BLaER1 treated with 17β-estradiol and CSF1 and Interleukin-3, amounts not matched to agents 10 nM and 100 nM (cell line): ENCODE results near the gene SNF8.
A peak's percentile ranks its signal among the peaks of the same experiment; 100 is the strongest.

Experiments used
- H3K27ac ChIP-seq, 11 experiments: shearing (Covaris generic); formaldehyde crosslinking; 2 replicates each; pipeline ENCODE4 v1.8.1; 2022
- H3K27me3 ChIP-seq, 11 experiments: shearing (Covaris generic); formaldehyde crosslinking; 2 replicates each; pipeline ENCODE4 v1.8.1; 2022
- H3K36me3 ChIP-seq, 11 experiments: shearing (Covaris generic); formaldehyde crosslinking; 2 replicates each; pipeline ENCODE4 v1.8.1; 2022
- H3K4me1 ChIP-seq, 10 experiments: shearing (Covaris generic); formaldehyde crosslinking; 2 replicates each; pipeline ENCODE4 v1.8.1; 2022
- H3K4me2 ChIP-seq, 11 experiments: shearing (Covaris generic); formaldehyde crosslinking; 2 replicates each; pipeline ENCODE4 v1.8.1; 2022
- H3K4me3 ChIP-seq, 10 experiments: shearing (Covaris generic); formaldehyde crosslinking; 2 replicates each; pipeline ENCODE4 v1.8.1; 2022
- H3K9ac ChIP-seq, 11 experiments: shearing (Covaris generic); formaldehyde crosslinking; 2 replicates each; pipeline ENCODE4 v1.8.1; 2022
- H3K9me3 ChIP-seq, 11 experiments: shearing (Covaris generic); formaldehyde crosslinking; replicated peaks in 1 of 11; 2 replicates each; pipeline ENCODE4 v1.8.1; 2022
- H4K20me1 ChIP-seq, 11 experiments: shearing (Covaris generic); formaldehyde crosslinking; 2 replicates each; pipeline ENCODE4 v1.8.1; 2022
- Cebpa-rat ChIP-seq, 11 experiments: shearing (Covaris generic); IDR thresholded peaks; 2 replicates each; pipeline ENCODE4 v1.8.1; 2022

The SNF8 gene

DNA sequence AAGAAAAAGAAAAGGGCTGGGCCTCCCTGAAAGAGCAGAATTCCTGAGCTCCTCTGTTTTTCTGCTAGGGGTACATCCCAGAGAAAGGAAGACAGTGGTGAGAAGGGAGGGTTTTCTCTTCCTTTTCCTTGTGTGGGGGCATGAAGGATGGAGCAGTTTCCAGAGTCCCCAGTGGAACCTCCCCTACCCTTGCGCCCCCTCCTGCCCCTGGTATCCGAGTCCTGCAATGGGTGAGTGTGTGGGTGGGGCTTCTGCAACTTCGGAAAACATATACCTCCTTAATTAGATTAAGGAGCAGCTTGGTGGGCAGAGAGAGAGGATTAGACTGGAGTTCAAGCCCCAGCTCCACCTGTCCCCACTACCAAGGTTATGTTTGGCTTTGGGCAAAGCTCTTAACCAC, 29.2 kb upstream of the SNF8 start:
- Histone ChIP-seq H3K4me3 (no peak overlapping the region), H3K4me1 (peaks cover 0 to 20% (median 7%) of the 10 kb centered on the region in 10 experiments; a peak in 11 of 20 replicates), H3K4me2 (no peak overlapping the region), H4K20me1 (no peaks in the 10 kb centered on the region; a peak in 1 of 22 replicates), H3K27ac (no peak overlapping the region), H3K36me3 (no peaks in the 10 kb centered on the region), H3K9me3 (no peaks in the 10 kb centered on the region), H3K9ac (no peak overlapping the region), H3K27me3 (peaks cover 0 to 34% (median 8%) of the 10 kb centered on the region in 11 experiments; a peak in 9 of 22 replicates)
- no peak for TF ChIP-seq Cebpa-rat (IDR thresholded peaks at IDR 0.05)

DNA sequence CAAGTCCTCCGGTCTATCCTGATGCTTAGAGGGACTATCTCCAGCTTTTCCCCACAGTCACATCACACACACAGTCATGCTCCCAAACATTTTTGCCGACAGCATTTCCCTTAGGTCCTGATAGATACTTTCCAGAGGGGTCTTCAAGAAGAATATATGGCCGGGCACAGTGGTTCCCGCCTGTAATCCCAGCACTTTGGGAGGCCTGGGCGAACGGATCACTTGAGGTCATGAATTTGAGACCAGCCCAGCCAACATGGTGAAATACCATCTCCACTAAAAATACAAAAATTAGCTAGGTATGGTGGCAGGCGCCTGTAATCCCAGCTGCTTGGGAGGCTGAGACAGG, 28.1 kb upstream of the SNF8 start:
- Histone ChIP-seq H4K20me1 (no peaks in the 10 kb centered on the region; a peak in 1 of 22 replicates), H3K4me1 (peaks cover 0 to 20% (median 7%) of the 10 kb centered on the region in 10 experiments; a peak in 11 of 20 replicates), H3K9ac (no peak overlapping the region; a peak in 1 of 22 replicates), H3K36me3 (no peaks in the 10 kb centered on the region), H3K27ac (no peak overlapping the region; a peak in 1 of 22 replicates), H3K4me3 (no peak overlapping the region), H3K27me3 (peaks cover 0 to 34% (median 8%) of the 10 kb centered on the region in 11 experiments; a peak in 9 of 22 replicates), H3K9me3 (no peaks in the 10 kb centered on the region), H3K4me2 (peak overlapping the region in 6 of 11 experiments; percentile 11 to 72 (median 55); a peak in 10 of 22 replicates)
- no peak for TF ChIP-seq Cebpa-rat (IDR thresholded peaks at IDR 0.05)

DNA sequence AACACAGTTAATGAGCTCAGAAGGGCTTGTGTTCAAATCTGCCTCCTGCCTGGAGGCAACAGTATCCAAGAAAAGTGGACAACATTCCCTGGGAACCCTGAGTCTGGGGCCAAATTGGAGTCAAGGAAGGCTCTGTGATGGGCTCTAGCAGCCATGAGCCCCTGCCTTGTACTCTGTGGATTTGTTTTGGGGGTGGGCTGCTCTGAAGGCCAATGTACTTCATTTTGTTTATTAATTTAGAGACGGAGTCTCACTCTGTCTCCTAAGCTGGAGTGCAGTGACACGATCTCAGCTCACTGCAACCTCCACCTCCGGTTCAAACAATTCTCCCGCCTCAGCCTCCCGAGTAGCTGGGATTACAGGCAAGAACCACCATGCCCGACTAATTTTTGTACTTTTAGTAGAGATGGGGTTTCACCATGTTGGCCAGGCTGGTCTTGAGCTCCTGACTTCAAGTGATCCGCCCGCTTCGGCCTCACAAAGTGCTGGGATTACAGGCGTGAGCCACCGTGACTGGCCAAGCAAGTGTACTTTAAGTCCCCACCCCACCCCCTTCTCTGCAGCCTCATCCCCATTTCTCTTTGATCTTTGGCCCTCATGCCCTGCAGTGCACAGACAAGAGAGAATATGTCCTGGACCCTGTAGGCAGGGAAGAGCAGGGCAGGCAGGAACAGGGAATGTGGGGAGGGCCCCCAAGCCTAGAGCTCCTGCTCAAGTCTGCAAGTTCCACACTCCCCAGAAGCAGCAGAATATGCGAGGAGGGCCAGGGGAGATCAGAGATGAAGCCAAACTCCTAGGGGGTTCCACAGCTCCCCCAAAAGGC, 26.4 kb upstream of the SNF8 start:
- Histone ChIP-seq H3K4me1 (peaks cover 0 to 20% (median 7%) of the 10 kb centered on the region in 10 experiments; a peak in 11 of 20 replicates), H3K36me3 (no peaks in the 10 kb centered on the region), H3K9me3 (no peaks in the 10 kb centered on the region), H3K4me2 (no peak overlapping the region; a peak in 1 of 22 replicates), H4K20me1 (no peaks in the 10 kb centered on the region; a peak in 1 of 22 replicates), H3K4me3 (no peak overlapping the region), H3K9ac (no peak overlapping the region), H3K27me3 (peaks cover 0 to 34% (median 8%) of the 10 kb centered on the region in 11 experiments; a peak in 9 of 22 replicates), H3K27ac (no peak overlapping the region)
- no peak for TF ChIP-seq Cebpa-rat (IDR thresholded peaks at IDR 0.05)

DNA sequence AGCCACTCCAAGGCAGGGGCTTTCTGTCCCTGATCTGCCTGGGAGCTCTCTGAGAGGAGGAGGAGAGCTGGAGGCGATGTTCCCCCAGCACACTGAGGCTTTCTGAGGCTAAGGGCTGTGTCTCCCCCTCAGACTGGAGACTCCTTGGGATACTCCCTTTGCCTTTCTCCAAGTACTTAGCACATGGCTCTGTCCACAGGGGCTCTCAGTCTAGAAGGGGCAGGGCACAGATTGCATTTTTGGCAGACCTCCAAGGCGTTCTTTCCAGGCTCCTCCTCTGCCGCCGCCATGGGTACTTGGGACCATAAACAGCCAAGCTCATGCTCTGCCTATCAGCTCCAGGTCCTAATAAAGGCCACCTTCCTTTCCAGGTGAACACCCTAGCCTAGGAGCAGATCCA, 25.6 kb upstream of the SNF8 start:
- Histone ChIP-seq H3K27ac (no peak overlapping the region), H3K27me3 (peaks cover 0 to 34% (median 8%) of the 10 kb centered on the region in 11 experiments; a peak in 9 of 22 replicates), H3K4me1 (peaks cover 0 to 20% (median 7%) of the 10 kb centered on the region in 10 experiments; a peak in 11 of 20 replicates), H3K36me3 (no peaks in the 10 kb centered on the region), H4K20me1 (no peaks in the 10 kb centered on the region; a peak in 1 of 22 replicates), H3K4me3 (no peak overlapping the region), H3K9ac (no peak overlapping the region), H3K4me2 (no peak overlapping the region), H3K9me3 (no peaks in the 10 kb centered on the region)
- no peak for TF ChIP-seq Cebpa-rat (IDR thresholded peaks at IDR 0.05)

DNA sequence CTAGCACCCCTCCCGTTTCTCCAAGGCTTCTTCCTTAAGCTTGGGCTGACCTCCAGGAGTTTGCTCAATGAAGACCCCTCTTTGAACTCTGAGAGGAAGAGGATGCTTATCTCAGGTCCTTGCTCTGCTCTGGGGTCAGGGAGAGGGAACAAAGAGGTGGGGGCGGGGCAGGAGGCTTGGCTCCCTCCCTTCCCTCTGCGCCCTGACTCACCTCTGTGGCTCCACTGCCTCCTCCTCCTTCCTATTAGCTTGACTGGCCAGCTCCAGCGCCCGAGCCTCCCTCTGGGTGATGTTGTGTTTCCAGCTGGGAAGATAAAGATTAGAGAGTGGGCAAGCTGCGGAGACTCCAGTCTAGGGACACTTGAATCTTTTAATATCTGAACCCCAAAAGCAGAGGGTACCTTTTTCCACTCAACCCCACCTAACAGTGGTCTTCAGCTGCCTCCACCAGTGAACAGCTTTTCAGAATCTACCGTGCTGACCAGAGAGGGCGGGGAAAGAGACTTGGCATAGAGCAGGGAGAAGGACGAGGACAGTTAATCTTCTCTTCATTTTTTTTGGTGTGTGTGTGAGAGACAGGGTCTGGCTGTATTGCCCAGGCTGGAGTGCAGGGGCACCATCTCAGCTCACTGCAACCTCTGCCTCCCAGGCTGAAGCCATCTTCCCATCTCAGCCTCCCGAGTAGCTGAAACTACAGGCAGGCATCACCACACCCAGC, 17.0 kb upstream of the SNF8 start:
- no peak overlapping the region for H3K4me3 ChIP-seq
- TF ChIP-seq Cebpa-rat (IDR thresholded peaks at IDR 0.05) = no peak

DNA sequence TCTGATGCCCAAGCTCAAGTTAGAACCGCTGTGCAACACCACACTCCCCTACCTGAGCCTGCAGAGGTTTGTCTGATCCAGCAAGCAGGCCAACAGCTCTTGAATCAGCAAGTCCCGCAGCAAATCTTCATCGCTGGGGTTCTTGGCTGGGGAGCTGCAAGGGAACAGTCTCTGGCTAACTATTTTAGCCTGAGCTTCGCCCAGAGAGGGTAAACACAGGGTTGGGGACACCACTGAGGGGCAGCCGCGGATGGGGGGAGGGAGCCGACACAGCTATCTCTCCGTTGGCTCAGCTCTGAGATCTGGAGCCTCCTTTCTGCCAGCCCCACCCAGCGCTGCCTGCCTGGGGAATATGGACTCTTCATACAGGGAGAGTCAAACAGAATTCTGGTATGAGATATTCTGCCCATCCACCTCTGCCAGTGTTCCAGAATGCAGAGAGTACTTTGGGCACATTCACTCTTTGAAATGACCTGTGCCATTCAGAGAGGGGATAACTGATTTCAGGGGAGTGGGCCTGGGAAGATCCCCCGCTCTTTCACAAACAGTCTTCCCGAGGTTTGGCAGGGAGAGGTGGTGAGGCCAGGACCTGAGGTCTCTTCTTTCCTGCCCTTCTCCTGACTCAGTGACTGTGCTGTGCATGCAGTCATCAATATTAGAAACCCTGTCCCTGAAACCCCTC, 16.3 kb upstream of the SNF8 start:
- Histone ChIP-seq H3K4me3 (no peak overlapping the region), H3K27me3 (peaks cover 0 to 18% (median 11%) of the 10 kb centered on the region in 11 experiments; a peak in 10 of 22 replicates), H4K20me1 (no peaks in the 10 kb centered on the region), H3K9me3 (no peaks in the 10 kb centered on the region), H3K4me1 (no peaks in the 10 kb centered on the region; a peak in 1 of 20 replicates), H3K27ac (no peak overlapping the region), H3K4me2 (no peak overlapping the region; a peak in 1 of 22 replicates), H3K36me3 (no peaks in the 10 kb centered on the region), H3K9ac (no peak overlapping the region)
- TF ChIP-seq Cebpa-rat (IDR thresholded peaks at IDR 0.05) = no peak

More for the DNA sequence above, 17.0 kb upstream of the SNF8 start:
- Histone ChIP-seq H4K20me1 (no peaks in the 10 kb centered on the region), H3K27ac (no peak overlapping the region), H3K4me2 (no peak overlapping the region; a peak in 1 of 22 replicates), H3K9me3 (no peaks in the 10 kb centered on the region), H3K9ac (no peak overlapping the region), H3K27me3 (peaks cover 0 to 18% (median 11%) of the 10 kb centered on the region in 11 experiments; a peak in 10 of 22 replicates), H3K4me1 (no peaks in the 10 kb centered on the region; a peak in 1 of 20 replicates), H3K36me3 (no peaks in the 10 kb centered on the region)

DNA sequence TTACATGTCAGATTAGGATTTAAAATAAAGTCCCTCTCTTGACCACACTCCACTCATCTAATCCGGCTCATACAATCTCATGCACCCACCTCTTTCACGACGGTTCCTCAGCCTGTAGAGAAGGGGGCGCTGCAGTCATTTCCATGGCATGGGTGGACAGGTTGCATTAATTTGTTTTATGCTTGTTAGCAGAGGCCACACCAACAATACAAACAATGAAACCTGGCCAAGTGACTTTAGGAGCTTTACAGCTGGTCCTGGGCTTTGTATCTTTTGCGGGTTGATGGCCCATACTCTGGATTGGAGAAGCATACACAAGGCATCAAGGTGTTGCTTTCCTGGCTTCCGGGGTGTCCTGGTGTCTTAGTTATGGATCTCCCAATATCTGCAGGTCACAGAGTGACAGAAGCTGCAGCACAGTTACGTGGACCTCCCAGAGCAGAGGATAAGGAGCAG, 9.7 kb upstream of the SNF8 start:
- H3K4me3 ChIP-seq = no peak overlapping the region
- H3K9ac ChIP-seq = no peak overlapping the region
- no peaks in the 10 kb centered on the region for H3K9me3 ChIP-seq
- H3K36me3 ChIP-seq = no peaks in the 10 kb centered on the region
- H3K27me3 ChIP-seq = no peaks in the 10 kb centered on the region; a peak in 1 of 22 replicates
- H3K4me1 ChIP-seq = peaks cover 14 to 20% (median 15%) of the 10 kb centered on the region in 10 experiments
- no peaks in the 10 kb centered on the region for H4K20me1 ChIP-seq
- H3K4me2 ChIP-seq = peak overlapping the region in 1 of 11 experiments; percentile 42; a peak in 1 of 22 replicates
- TF ChIP-seq Cebpa-rat (IDR thresholded peaks at IDR 0.05) = no peak
- H3K27ac ChIP-seq = no peak overlapping the region

DNA sequence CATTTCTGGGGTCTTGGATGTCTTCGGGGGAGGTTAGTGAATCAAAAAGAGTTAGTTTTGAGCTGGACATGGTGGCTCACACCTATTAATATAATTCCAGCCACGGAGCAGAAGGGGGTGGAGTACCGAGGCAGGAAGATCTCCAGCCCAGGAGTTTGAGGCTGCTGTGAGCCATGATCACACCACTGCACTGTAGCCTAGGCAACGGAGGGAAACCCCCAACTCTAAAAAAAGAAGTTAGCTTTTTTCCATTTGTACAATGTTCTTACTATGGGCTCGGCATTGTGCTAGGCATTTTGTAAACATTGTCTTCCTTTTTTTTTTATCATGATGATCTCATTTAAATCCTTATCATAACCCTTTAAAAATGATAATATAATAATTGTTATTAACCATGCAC, 8.3 kb upstream of the SNF8 start:
- Histone ChIP-seq H3K4me2 (peak overlapping the region; percentile 36 to 66 (median 55)), H4K20me1 (no peaks in the 10 kb centered on the region), H3K36me3 (no peaks in the 10 kb centered on the region), H3K9ac (peak overlapping the region in 1 of 11 experiments; percentile 42; a peak in 1 of 22 replicates), H3K9me3 (no peaks in the 10 kb centered on the region), H3K4me3 (no peak overlapping the region), H3K27me3 (no peaks in the 10 kb centered on the region), H3K4me1 (peaks cover 14 to 20% (median 15%) of the 10 kb centered on the region in 10 experiments), H3K27ac (peak overlapping the region in 1 of 11 experiments; percentile 33; a peak in 1 of 22 replicates)
- no peak for TF ChIP-seq Cebpa-rat (IDR thresholded peaks at IDR 0.05)
